ENCODE measurements around the gene NXPH3. TPM values are rescaled to one million over a fixed set of nuclear protein-coding genes. Genes with fewer than 3 reads are reported as not detected.

The NXPH3 gene
- total and polyA plus RNA-seq, 9 of the 15 experiments (the other 6 are each of a cell fraction or from before 2014, with no cell fraction given): 0.04 to 0.27 (median 0.07) TPM; not detected in 2

DNA sequence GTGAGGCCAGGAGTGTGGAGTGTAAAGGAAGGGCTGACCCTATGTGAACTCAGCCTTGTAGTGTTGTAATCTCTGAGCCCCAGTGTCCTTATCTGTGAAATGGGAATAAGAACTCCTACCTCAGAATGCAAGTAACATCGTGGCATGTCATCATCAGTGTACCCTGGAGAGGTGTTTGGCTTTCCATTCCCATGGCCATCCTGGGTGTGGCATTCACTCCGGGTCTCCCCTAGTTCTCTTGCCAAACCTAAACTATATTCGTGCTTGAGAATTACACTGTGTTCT, 1.9 kb downstream of the NXPH3 start (continued):
- TF ChIP-seq, protein P1, sequence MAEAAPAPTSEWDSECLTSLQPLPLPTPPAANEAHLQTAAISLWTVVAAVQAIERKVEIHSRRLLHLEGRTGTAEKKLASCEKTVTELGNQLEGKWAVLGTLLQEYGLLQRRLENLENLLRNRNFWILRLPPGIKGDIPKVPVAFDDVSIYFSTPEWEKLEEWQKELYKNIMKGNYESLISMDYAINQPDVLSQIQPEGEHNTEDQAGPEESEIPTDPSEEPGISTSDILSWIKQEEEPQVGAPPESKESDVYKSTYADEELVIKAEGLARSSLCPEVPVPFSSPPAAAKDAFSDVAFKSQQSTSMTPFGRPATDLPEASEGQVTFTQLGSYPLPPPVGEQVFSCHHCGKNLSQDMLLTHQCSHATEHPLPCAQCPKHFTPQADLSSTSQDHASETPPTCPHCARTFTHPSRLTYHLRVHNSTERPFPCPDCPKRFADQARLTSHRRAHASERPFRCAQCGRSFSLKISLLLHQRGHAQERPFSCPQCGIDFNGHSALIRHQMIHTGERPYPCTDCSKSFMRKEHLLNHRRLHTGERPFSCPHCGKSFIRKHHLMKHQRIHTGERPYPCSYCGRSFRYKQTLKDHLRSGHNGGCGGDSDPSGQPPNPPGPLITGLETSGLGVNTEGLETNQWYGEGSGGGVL (CRISPR knock-in tag; IDR thresholded peaks at IDR 0.05): no peak
- TF ChIP-seq POLR3A (IDR thresholded peaks at IDR 0.05; ENCODE audit: borderline replicate concordance, extremely low read depth, insufficient read depth, insufficient read length) (no peak), OTX1 (CRISPR knock-in tag; IDR thresholded peaks at IDR 0.05) (no peak), ZNF197 (CRISPR knock-in tag; IDR thresholded peaks at IDR 0.05; ENCODE audit: low read depth) (no peak), RFX1 (IDR thresholded peaks at IDR 0.05) (no peak), EP300 (IDR thresholded peaks at IDR 0.05; ENCODE audit: low read length) (peak; percentile 48; the same call in 1 of the 2 replicates), NFIX (CRISPR knock-in tag; IDR thresholded peaks at IDR 0.05; ENCODE audit: low read depth) (no peak), FOXA3 (CRISPR knock-in tag; conservative IDR thresholded peaks at IDR 0.05 in 1 of 2, IDR thresholded peaks at IDR 0.05 in 1 of 2) (no peak), HNRNPLL (IDR thresholded peaks at IDR 0.05; ENCODE audit: low read depth, low read length, poor library complexity, severe bottlenecking) (no peak), C11orf30 (IDR thresholded peaks at IDR 0.05; ENCODE audit: low read depth) (no peak), SMARCE1 (IDR thresholded peaks at IDR 0.05) (peak; percentile 18; the same call in 1 of the 2 replicates)
- TF ChIP-seq, protein P2, sequence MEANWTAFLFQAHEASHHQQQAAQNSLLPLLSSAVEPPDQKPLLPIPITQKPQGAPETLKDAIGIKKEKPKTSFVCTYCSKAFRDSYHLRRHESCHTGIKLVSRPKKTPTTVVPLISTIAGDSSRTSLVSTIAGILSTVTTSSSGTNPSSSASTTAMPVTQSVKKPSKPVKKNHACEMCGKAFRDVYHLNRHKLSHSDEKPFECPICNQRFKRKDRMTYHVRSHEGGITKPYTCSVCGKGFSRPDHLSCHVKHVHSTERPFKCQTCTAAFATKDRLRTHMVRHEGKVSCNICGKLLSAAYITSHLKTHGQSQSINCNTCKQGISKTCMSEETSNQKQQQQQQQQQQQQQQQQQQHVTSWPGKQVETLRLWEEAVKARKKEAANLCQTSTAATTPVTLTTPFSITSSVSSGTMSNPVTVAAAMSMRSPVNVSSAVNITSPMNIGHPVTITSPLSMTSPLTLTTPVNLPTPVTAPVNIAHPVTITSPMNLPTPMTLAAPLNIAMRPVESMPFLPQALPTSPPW (CRISPR knock-in tag; IDR thresholded peaks at IDR 0.05): no peak
- TF ChIP-seq, protein P3, sequence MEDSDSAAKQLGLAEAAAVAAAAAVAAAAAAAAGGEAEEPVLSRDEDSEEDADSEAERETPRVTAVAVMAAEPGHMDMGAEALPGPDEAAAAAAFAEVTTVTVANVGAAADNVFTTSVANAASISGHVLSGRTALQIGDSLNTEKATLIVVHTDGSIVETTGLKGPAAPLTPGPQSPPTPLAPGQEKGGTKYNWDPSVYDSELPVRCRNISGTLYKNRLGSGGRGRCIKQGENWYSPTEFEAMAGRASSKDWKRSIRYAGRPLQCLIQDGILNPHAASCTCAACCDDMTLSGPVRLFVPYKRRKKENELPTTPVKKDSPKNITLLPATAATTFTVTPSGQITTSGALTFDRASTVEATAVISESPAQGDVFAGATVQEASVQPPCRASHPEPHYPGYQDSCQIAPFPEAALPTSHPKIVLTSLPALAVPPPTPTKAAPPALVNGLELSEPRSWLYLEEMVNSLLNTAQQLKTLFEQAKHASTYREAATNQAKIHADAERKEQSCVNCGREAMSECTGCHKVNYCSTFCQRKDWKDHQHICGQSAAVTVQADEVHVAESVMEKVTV (CRISPR knock-in tag; IDR thresholded peaks at IDR 0.05): no peak
- TF ChIP-seq, protein P4, sequence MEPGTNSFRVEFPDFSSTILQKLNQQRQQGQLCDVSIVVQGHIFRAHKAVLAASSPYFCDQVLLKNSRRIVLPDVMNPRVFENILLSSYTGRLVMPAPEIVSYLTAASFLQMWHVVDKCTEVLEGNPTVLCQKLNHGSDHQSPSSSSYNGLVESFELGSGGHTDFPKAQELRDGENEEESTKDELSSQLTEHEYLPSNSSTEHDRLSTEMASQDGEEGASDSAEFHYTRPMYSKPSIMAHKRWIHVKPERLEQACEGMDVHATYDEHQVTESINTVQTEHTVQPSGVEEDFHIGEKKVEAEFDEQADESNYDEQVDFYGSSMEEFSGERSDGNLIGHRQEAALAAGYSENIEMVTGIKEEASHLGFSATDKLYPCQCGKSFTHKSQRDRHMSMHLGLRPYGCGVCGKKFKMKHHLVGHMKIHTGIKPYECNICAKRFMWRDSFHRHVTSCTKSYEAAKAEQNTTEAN (CRISPR knock-in tag; IDR thresholded peaks at IDR 0.05): no peak
- TF ChIP-seq, protein P5, sequence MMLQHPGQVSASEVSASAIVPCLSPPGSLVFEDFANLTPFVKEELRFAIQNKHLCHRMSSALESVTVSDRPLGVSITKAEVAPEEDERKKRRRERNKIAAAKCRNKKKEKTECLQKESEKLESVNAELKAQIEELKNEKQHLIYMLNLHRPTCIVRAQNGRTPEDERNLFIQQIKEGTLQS (IDR thresholded peaks at IDR 0.05): peak; percentile 39
- TF ChIP-seq, protein P5 (CRISPR knock-in tag; conservative IDR thresholded peaks at IDR 0.05): no peak

Measured in K562 (cell line).